Measurements from ENCODE around the gene PLXNB2.

PLXNB2 gene

DNA sequence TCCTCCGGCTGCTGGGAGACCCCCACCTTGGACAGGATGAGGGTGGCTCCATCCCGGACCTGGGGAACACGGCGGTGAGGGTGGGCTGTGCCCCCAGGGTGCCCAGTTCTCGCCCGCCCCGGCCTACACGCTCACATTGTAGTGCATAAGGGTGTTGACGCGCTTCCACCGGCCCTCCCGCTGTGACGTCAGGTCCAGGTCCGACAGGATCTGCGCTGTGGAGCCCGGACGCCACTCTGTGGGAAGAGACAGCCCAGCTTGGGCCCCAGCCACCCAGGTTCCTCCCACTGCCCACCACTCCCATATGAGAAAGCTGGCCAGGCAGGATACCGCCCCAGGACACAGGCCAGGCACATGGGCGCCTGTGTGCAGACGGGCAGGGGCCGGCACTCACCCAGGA lies 29.0 kb downstream of the PLXNB2 start (continued):
- no peak for TF ChIP-seq ZNF555 (tag by site-specific recombination; conservative IDR thresholded peaks at IDR 0.05)
- TF ChIP-seq ZNF311 (tag by site-specific recombination; IDR thresholded peaks at IDR 0.05; ENCODE audit: borderline replicate concordance): no peak
- TF ChIP-seq ZNF626 (tag by site-specific recombination; IDR thresholded peaks at IDR 0.05): no peak
- no peak for TF ChIP-seq BCL11B (tag by site-specific recombination; IDR thresholded peaks at IDR 0.05; ENCODE audit: low read depth)
- no peak for TF ChIP-seq ZNF792 (tag by site-specific recombination; IDR thresholded peaks at IDR 0.05)
- no peak for TF ChIP-seq HOXD13 (CRISPR knock-in tag; IDR thresholded peaks at IDR 0.05; ENCODE audit: borderline replicate concordance)
- no peak for TF ChIP-seq ZNF837 (tag by site-specific recombination; IDR thresholded peaks at IDR 0.05)
- no peak for TF ChIP-seq MEIS1 (CRISPR knock-in tag; IDR thresholded peaks at IDR 0.05; ENCODE audit: borderline replicate concordance)
- TF ChIP-seq ZNF248 (tag by site-specific recombination; IDR thresholded peaks at IDR 0.05): no peak

DNA sequence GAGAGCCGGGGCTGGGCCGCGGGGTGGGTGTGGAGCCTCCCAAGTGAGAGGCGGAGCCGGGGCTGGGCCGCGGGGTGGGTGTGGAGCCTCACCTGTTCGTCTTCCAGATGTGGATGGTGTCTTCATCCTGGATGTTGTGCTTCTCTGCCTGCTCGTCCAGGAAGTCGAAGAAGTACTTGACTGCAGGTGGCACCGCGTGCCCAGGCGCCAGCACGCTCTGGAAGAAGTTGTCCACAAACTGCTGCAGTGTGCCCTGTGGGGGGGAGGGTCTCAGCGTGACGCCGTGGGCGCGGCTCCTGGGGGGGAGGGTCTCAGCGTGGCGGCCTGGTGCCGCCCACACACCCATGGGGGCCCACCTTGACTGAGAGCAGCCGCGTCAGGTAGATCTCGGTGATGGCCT lies 29.7 kb downstream of the PLXNB2 start:
- TF ChIP-seq ZNF658 (tag by site-specific recombination; IDR thresholded peaks at IDR 0.05): no peak
- TF ChIP-seq ZSCAN18 (tag by site-specific recombination; IDR thresholded peaks at IDR 0.05): no peak
- TF ChIP-seq KLF8 (tag by site-specific recombination; IDR thresholded peaks at IDR 0.05): peak; percentile 48; the same call in 1 of the 2 replicates
- no peak for TF ChIP-seq ZBTB48 (tag by site-specific recombination; IDR thresholded peaks at IDR 0.05)
- TF ChIP-seq ZNF335 (tag by site-specific recombination; conservative IDR thresholded peaks at IDR 0.05): no peak
- no peak for TF ChIP-seq ZNF121 (tag by site-specific recombination; IDR thresholded peaks at IDR 0.05)
- TF ChIP-seq, protein P1, sequence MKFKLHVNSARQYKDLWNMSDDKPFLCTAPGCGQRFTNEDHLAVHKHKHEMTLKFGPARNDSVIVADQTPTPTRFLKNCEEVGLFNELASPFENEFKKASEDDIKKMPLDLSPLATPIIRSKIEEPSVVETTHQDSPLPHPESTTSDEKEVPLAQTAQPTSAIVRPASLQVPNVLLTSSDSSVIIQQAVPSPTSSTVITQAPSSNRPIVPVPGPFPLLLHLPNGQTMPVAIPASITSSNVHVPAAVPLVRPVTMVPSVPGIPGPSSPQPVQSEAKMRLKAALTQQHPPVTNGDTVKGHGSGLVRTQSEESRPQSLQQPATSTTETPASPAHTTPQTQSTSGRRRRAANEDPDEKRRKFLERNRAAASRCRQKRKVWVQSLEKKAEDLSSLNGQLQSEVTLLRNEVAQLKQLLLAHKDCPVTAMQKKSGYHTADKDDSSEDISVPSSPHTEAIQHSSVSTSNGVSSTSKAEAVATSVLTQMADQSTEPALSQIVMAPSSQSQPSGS (tag by site-specific recombination; IDR thresholded peaks at IDR 0.05; ENCODE audit: low read depth): no peak
- TF ChIP-seq ZNF169 (tag by site-specific recombination; IDR thresholded peaks at IDR 0.05): no peak
- TF ChIP-seq ZNF132 (tag by site-specific recombination; IDR thresholded peaks at IDR 0.05; ENCODE audit: borderline replicate concordance): no peak
- TF ChIP-seq ZNF624 (tag by site-specific recombination; IDR thresholded peaks at IDR 0.05): no peak
- 0 out of 2 replicates have a peak, but pooled peaks have one; percentile 19 for TF ChIP-seq KLF17 (tag by site-specific recombination; IDR thresholded peaks at IDR 0.05)
- TF ChIP-seq KLF1 (tag by site-specific recombination; IDR thresholded peaks at IDR 0.05): peak; percentile 85
- TF ChIP-seq ZNF2 (tag by site-specific recombination; IDR thresholded peaks at IDR 0.05): no peak
- TF ChIP-seq ZNF610 (tag by site-specific recombination; IDR thresholded peaks at IDR 0.05; ENCODE audit: borderline replicate concordance): no peak
- no peak for TF ChIP-seq HOXD13 (CRISPR knock-in tag; IDR thresholded peaks at IDR 0.05; ENCODE audit: borderline replicate concordance)
- no peak for TF ChIP-seq ZBTB44 (tag by site-specific recombination; IDR thresholded peaks at IDR 0.05)
- TF ChIP-seq ZNF146 (tag by site-specific recombination; IDR thresholded peaks at IDR 0.05): no peak
- TF ChIP-seq ZNF398 (tag by site-specific recombination; IDR thresholded peaks at IDR 0.05): no peak
- no peak for TF ChIP-seq ZNF549 (tag by site-specific recombination; IDR thresholded peaks at IDR 0.05)
- TF ChIP-seq GFI1B (tag by site-specific recombination; IDR thresholded peaks at IDR 0.05): no peak
- TF ChIP-seq HIC1 (tag by site-specific recombination; IDR thresholded peaks at IDR 0.05): peak; percentile 62
- CTCF ChIA-PET: no interaction called here
- peaks cover 0 to 84% of the 10 kb centered on the region in 2 experiments; a peak in 2 of 3 replicates for H3K36me3 ChIP-seq (ENCODE audit: control insufficient read depth in 2 of 2, insufficient read depth in 1 of 2, low read length in 2 of 2)
- H3K4me1 ChIP-seq (ENCODE audit: control insufficient read depth, insufficient read depth, low read length): no peaks in the 10 kb centered on the region
- POLR2A ChIA-PET: interaction anchor here (0.6 kb wide), 1 partner anchor 30 kb away, joined by 4 read pairs; the partner anchor contains the start of gene PLXNB2
- H3K9me3 ChIP-seq (ENCODE audit: control insufficient read depth, insufficient read depth, low read depth, low read length): no peaks in the 10 kb centered on the region
- H3K4me3 ChIP-seq (ENCODE audit: low read depth, low read length): no peak overlapping the region
- H3K27ac ChIP-seq (ENCODE audit: extremely low read depth, low read depth, low read length): no peak overlapping the region

Data from HEK293 (cell line).